HCT116 (cell line): Measurements from ENCODE around the gene CADPS2. TPM values are rescaled to one million over a fixed set of nuclear protein-coding genes. Genes with fewer than 3 reads are reported as not detected.

Source experiments
- ATAC-seq: fragments of 200-7000 bp; cut with Tn5 transposase; 2 replicates; pipeline ENCODE4 v1.9.1; 2020; ENCODE audit warnings: mild to moderate bottlenecking, moderate library complexity
- BruUV-seq: library from RNA; stranded (reverse); fragments of 400-500 nt; replicated peaks from 2 replicates; lab custom pipeline; 2021; lab: Mats Ljungman, UMichigan
- CTCF ChIA-PET: fragments of 300-600 bp; sonication (Branson Sonifier 250); formaldehyde crosslinking; loops from one replicate; lab custom pipeline; 2021; ENCODE audit warnings: antibody characterized with exemption; lab: Charles Lee
- POLR2A ChIA-PET: fragments of 300-600, 350-600 bp; sonication (Branson Sonifier 250); formaldehyde crosslinking; loops from one replicate; lab custom pipeline; 2021; ENCODE audit warnings: antibody characterized with exemption; lab: Charles Lee
- RAD21 ChIA-PET, 2 experiments: fragments of 300-600 bp; sonication (Branson Sonifier 250); formaldehyde crosslinking; loops; one replicate each; lab custom pipeline; 2023; ENCODE audit warnings: low total read pairs in 2 of 2; ENCODE audit not compliant: uncharacterized antibody in 2 of 2, unreplicated experiment in 2 of 2, low non-redundant PET in 1 of 2; lab: Charles Lee
- DNase-seq: peaks from one replicate; pipeline ENCODE4 v3.0.0-alpha.2; 2010; ENCODE audit warnings: low read depth, low spot score
- H2AFZ ChIP-seq: fragments of 200-600 bp; shearing (Covaris generic), sonication (generic); 2 replicates; pipeline ENCODE4 v1.6.1; 2017; ENCODE audit warnings: low read depth, mixed run types, mixed read lengths, antibody characterized with exemption, low read length; ENCODE audit not compliant: poor library complexity, severe bottlenecking
- H3K27ac ChIP-seq: 2 replicates; pipeline ENCODE4 v1.5.1; 2012; ENCODE audit warnings: low read depth, low read length
- H3K27me3 ChIP-seq: fragments of 200-600 bp; sonication (generic); 2 replicates; pipeline ENCODE4 v1.6.1; 2016; ENCODE audit warnings: mixed run types, low read length, mixed read lengths; ENCODE audit not compliant: insufficient read depth
- H3K36me3 ChIP-seq, 2 experiments: fragments of 200-500 bp in 1 of 2; fragments of 200-600 bp in 1 of 2; sonication (Bioruptor generic) in 1 of 2; sonication (generic) in 1 of 2; 2 replicates each; pipeline versions ENCODE4 v1.5.1 to v1.6.1; 2014 to 2016; ENCODE audit warnings: low read length in 2 of 2, inconsistent platforms in 1 of 2, mixed read lengths in 1 of 2, mixed run types in 1 of 2; ENCODE audit not compliant: insufficient read depth in 2 of 2, control insufficient read depth in 1 of 2
- H3K4me1 ChIP-seq, 2 experiments: fragments of 200-600 bp in 1 of 2; sonication (generic) in 1 of 2; 2 replicates each; pipeline versions ENCODE4 v1.5.1 to v1.6.1; 2012 to 2017; ENCODE audit warnings: low read length in 2 of 2, inconsistent platforms in 1 of 2, mild to moderate bottlenecking in 1 of 2, mixed read lengths in 1 of 2, mixed run types in 1 of 2, moderate library complexity in 1 of 2; ENCODE audit not compliant: insufficient read depth in 2 of 2, control insufficient read depth in 1 of 2
- H3K4me2 ChIP-seq: fragments of 200-600 bp; sonication (generic); 2 replicates; pipeline ENCODE4 v1.6.1; 2017; ENCODE audit warnings: mixed run types, low read length, mixed read lengths
- H3K4me3 ChIP-seq, 2 experiments: fragments of 200-600 bp in 1 of 2; sonication (generic) in 1 of 2; replicated peaks in 1 of 2; 2 replicates each; pipeline ENCODE4 v1.5.1; 2011 to 2016; ENCODE audit warnings: low read length in 2 of 2, control low read depth in 1 of 2, low read depth in 1 of 2, mild to moderate bottlenecking in 1 of 2, mixed read lengths in 1 of 2, mixed run types in 1 of 2
- H3K79me2 ChIP-seq: fragments of 200-600 bp; sonication (generic); 2 replicates; pipeline ENCODE4 v1.6.1; 2017; ENCODE audit warnings: mild to moderate bottlenecking, mixed run types, low read length, moderate library complexity, mixed read lengths; ENCODE audit not compliant: insufficient read depth
- H3K9ac ChIP-seq: fragments of 200-600 bp; sonication (generic); 2 replicates; pipeline ENCODE4 v1.6.1; 2016; ENCODE audit warnings: low read length, mixed read lengths
- H3K9me2 ChIP-seq: fragments of 200-600 bp; sonication (generic), shearing (Covaris generic); 2 replicates; pipeline ENCODE4 v1.6.1; 2017; ENCODE audit warnings: mixed run types, mild to moderate bottlenecking, moderate library complexity; ENCODE audit not compliant: insufficient read depth
- H3K9me3 ChIP-seq, 2 experiments: fragments of 200-500 bp in 1 of 2; fragments of 200-600 bp in 1 of 2; sonication (Bioruptor generic) in 1 of 2; sonication (generic) in 1 of 2; 2 replicates each; pipeline ENCODE4 v1.6.1; 2014 to 2017; ENCODE audit warnings: low read length in 2 of 2, mixed read lengths in 2 of 2, inconsistent platforms in 1 of 2, low read depth in 1 of 2, mild to moderate bottlenecking in 1 of 2, mixed run types in 1 of 2, moderate library complexity in 1 of 2; ENCODE audit not compliant: control insufficient read depth in 1 of 2, insufficient read depth in 1 of 2
- H4K20me1 ChIP-seq: fragments of 200-600 bp; sonication (generic), shearing (Covaris generic); 2 replicates; pipeline ENCODE4 v1.6.1; 2017; ENCODE audit warnings: mixed run types, mild to moderate bottlenecking, moderate library complexity; ENCODE audit not compliant: insufficient read depth
- CBX3 ChIP-seq: IDR thresholded peaks from 2 replicates; pipeline ENCODE4 v1.6.1; 2012; ENCODE audit warnings: low read depth
- CEBPB ChIP-seq: IDR thresholded peaks from 2 replicates; pipeline ENCODE4 v1.6.1; 2012; ENCODE audit warnings: low read depth
- EGR1 ChIP-seq: IDR thresholded peaks from 2 replicates; pipeline ENCODE4 v1.6.1; 2012; ENCODE audit warnings: low read depth
- FOSL1 ChIP-seq: IDR thresholded peaks from 2 replicates; pipeline ENCODE4 v1.6.1; 2012; ENCODE audit warnings: low read depth
- POLR2AphosphoS5 ChIP-seq: IDR thresholded peaks from 2 replicates; pipeline ENCODE4 v1.6.1; 2011; ENCODE audit warnings: mild to moderate bottlenecking, low read depth, low read length, moderate library complexity
- SP1 ChIP-seq: IDR thresholded peaks from 2 replicates; pipeline ENCODE4 v1.6.1; 2012; ENCODE audit warnings: low read depth
- YY1 ChIP-seq: IDR thresholded peaks from 2 replicates; pipeline ENCODE4 v1.6.1; 2011; ENCODE audit warnings: low read length, low read depth, moderate library complexity, mild to moderate bottlenecking; ENCODE audit not compliant: insufficient replicate concordance; ENCODE audit errors: extremely low read depth
- intact Hi-C: fragments of 100-400 bp; cut with micrococcal nuclease; formaldehyde crosslinking; loops from 2 replicates; pipeline ENCODE4 v1.10.0; 2022
- total RNA-seq: library from RNA; stranded (reverse); gene quantifications from one replicate; pipeline ENCODE4 v1.2.1, GENCODE V29; 2021; ENCODE audit not compliant: unreplicated experiment
- TF ChIP-seq, protein P1 (sequence below): IDR thresholded peaks from 2 replicates; pipeline ENCODE4 v1.6.1; 2012
- TF ChIP-seq, protein P2 (sequence below): IDR thresholded peaks from 2 replicates; pipeline ENCODE4 v1.6.1; 2012; ENCODE audit warnings: low read depth
- TF ChIP-seq, protein P3 (sequence below): IDR thresholded peaks from 2 replicates; pipeline ENCODE4 v1.6.1; 2011; ENCODE audit warnings: mild to moderate bottlenecking, low read length, moderate library complexity; ENCODE audit not compliant: insufficient replicate concordance; ENCODE audit errors: extremely low read depth
- TF ChIP-seq, protein P4 (sequence below), 3 experiments: fragments of 200-600 bp in 1 of 3; sonication (generic) in 1 of 3; IDR thresholded peaks in 2 of 3; conservative IDR thresholded peaks in 1 of 3; 2 replicates each; pipeline ENCODE4 v1.5.1; 2012 to 2017; ENCODE audit warnings: low read depth in 2 of 3, low read length in 2 of 3, antibody characterized with exemption in 1 of 3, borderline replicate concordance in 1 of 3, control low read depth in 1 of 3, mild to moderate bottlenecking in 1 of 3, mixed read lengths in 1 of 3, mixed run types in 1 of 3, moderate library complexity in 1 of 3; ENCODE audit not compliant: insufficient read depth in 1 of 3

CADPS2 gene
- total RNA-seq, 1 experiment from 2014 or later = 7.5 TPM

DNA sequence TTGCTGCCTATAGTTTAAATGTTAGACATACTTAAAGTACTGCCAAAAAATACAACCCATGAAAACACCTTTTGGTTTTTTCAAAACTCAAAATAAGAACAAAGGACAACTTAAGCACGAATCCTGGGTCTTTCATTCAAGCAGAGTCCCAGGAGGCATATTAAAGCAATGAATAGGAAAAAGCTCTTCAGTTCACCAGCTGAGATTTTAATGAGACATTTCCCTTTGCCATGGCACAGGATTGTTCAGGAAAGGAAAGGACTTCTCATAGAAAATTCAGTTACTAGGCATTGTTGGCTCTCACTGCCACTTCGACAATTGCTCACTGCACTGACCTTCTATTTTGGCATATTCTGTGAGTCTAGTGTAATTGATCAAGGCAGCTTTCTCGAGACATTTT, 448.3 kb downstream of the CADPS2 start:
- no peak for TF ChIP-seq CBX3
- TF ChIP-seq FOSL1 = no peak
- TF ChIP-seq, protein P1, sequence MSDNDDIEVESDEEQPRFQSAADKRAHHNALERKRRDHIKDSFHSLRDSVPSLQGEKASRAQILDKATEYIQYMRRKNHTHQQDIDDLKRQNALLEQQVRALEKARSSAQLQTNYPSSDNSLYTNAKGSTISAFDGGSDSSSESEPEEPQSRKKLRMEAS = no peak
- TF ChIP-seq, protein P2, sequence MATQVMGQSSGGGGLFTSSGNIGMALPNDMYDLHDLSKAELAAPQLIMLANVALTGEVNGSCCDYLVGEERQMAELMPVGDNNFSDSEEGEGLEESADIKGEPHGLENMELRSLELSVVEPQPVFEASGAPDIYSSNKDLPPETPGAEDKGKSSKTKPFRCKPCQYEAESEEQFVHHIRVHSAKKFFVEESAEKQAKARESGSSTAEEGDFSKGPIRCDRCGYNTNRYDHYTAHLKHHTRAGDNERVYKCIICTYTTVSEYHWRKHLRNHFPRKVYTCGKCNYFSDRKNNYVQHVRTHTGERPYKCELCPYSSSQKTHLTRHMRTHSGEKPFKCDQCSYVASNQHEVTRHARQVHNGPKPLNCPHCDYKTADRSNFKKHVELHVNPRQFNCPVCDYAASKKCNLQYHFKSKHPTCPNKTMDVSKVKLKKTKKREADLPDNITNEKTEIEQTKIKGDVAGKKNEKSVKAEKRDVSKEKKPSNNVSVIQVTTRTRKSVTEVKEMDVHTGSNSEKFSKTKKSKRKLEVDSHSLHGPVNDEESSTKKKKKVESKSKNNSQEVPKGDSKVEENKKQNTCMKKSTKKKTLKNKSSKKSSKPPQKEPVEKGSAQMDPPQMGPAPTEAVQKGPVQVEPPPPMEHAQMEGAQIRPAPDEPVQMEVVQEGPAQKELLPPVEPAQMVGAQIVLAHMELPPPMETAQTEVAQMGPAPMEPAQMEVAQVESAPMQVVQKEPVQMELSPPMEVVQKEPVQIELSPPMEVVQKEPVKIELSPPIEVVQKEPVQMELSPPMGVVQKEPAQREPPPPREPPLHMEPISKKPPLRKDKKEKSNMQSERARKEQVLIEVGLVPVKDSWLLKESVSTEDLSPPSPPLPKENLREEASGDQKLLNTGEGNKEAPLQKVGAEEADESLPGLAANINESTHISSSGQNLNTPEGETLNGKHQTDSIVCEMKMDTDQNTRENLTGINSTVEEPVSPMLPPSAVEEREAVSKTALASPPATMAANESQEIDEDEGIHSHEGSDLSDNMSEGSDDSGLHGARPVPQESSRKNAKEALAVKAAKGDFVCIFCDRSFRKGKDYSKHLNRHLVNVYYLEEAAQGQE = no peak
- TF ChIP-seq YY1 = no peak
- TF ChIP-seq, protein P3, sequence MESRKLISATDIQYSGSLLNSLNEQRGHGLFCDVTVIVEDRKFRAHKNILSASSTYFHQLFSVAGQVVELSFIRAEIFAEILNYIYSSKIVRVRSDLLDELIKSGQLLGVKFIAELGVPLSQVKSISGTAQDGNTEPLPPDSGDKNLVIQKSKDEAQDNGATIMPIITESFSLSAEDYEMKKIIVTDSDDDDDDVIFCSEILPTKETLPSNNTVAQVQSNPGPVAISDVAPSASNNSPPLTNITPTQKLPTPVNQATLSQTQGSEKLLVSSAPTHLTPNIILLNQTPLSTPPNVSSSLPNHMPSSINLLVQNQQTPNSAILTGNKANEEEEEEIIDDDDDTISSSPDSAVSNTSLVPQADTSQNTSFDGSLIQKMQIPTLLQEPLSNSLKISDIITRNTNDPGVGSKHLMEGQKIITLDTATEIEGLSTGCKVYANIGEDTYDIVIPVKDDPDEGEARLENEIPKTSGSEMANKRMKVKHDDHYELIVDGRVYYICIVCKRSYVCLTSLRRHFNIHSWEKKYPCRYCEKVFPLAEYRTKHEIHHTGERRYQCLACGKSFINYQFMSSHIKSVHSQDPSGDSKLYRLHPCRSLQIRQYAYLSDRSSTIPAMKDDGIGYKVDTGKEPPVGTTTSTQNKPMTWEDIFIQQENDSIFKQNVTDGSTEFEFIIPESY = no peak
- no peak for TF ChIP-seq CEBPB
- TF ChIP-seq SP1 = no peak
- TF ChIP-seq, protein P4, sequence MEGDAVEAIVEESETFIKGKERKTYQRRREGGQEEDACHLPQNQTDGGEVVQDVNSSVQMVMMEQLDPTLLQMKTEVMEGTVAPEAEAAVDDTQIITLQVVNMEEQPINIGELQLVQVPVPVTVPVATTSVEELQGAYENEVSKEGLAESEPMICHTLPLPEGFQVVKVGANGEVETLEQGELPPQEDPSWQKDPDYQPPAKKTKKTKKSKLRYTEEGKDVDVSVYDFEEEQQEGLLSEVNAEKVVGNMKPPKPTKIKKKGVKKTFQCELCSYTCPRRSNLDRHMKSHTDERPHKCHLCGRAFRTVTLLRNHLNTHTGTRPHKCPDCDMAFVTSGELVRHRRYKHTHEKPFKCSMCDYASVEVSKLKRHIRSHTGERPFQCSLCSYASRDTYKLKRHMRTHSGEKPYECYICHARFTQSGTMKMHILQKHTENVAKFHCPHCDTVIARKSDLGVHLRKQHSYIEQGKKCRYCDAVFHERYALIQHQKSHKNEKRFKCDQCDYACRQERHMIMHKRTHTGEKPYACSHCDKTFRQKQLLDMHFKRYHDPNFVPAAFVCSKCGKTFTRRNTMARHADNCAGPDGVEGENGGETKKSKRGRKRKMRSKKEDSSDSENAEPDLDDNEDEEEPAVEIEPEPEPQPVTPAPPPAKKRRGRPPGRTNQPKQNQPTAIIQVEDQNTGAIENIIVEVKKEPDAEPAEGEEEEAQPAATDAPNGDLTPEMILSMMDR (IDR thresholded peaks at IDR 0.05 in 2 of 3, conservative IDR thresholded peaks at IDR 0.05 in 1 of 3; ENCODE audit: borderline replicate concordance in 1 of 3, insufficient read depth in 1 of 3, low read depth in 2 of 3, low read length in 2 of 3) = no peak
- TF ChIP-seq POLR2AphosphoS5 = no peak
- no peak for TF ChIP-seq EGR1
- TF ChIP-seq, all 23 proteins: peak for 0
- ChIA-PET RAD21 (no interaction called here), CTCF (no interaction called here), POLR2A (no interaction called here)
- ATAC-seq = no peak
- Histone ChIP-seq H3K36me3 (no peaks in the 10 kb centered on the region), H3K4me3 (no peak overlapping the region), H3K9ac (no peak overlapping the region), H3K4me2 (no peak overlapping the region), H3K9me3 (no peaks in the 10 kb centered on the region), H2AFZ (no peak overlapping the region), H3K4me1 (no peaks in the 10 kb centered on the region), H3K79me2 (no peaks in the 10 kb centered on the region), H3K27ac (no peak overlapping the region), H3K9me2 (no peaks in the 10 kb centered on the region), H3K27me3 (no peaks in the 10 kb centered on the region), H4K20me1 (no peaks in the 10 kb centered on the region)
- intact Hi-C loops = no loop called here
- no TSS peak for BruUV-seq
- DNase-seq = no peak
